WTC11 (cell line): ENCODE results near the gene LYPD6. TPM values are rescaled to one million over a fixed set of nuclear protein-coding genes. Genes with fewer than 3 reads are reported as not detected.

Source experiments
- ATAC-seq: fragments of 200-7000 bp; cut with Tn5 transposase; 2 replicates; pipeline ENCODE4 v1.10.0; 2021; ENCODE audit warnings: mild to moderate bottlenecking, moderate library complexity
- CTCF ChIA-PET: fragments of 300-600 bp; sonication (Branson Sonifier 250); formaldehyde crosslinking; loops from one replicate; lab custom pipeline; 2021; ENCODE audit warnings: antibody characterized with exemption; lab: Charles Lee
- POLR2A ChIA-PET: fragments of 350-600 bp; sonication (Branson Sonifier 250); formaldehyde crosslinking; loops from one replicate; lab custom pipeline; 2021; ENCODE audit warnings: antibody characterized with exemption; lab: Charles Lee
- DNase-seq: peaks from one replicate; pipeline ENCODE4 v3.0.0; 2021; ENCODE audit warnings: low spot score
- H3K27ac Mint-ChIP-seq: 2 replicates; pipeline ENCODE4 v1.8.0; 2021; ENCODE audit warnings: mixed read lengths
- H3K27me3 Mint-ChIP-seq: 2 replicates; pipeline ENCODE4 v1.8.0; 2021; ENCODE audit warnings: low read depth, mild to moderate bottlenecking, moderate library complexity, mixed read lengths
- H3K36me3 Mint-ChIP-seq: 2 replicates; pipeline ENCODE4 v1.8.0; 2021; ENCODE audit warnings: mixed read lengths
- H3K4me1 Mint-ChIP-seq: 2 replicates; pipeline ENCODE4 v1.8.0; 2022; ENCODE audit warnings: mixed read lengths
- H3K4me3 Mint-ChIP-seq: 2 replicates; pipeline ENCODE4 v1.8.0; 2021; ENCODE audit warnings: mild to moderate bottlenecking, moderate library complexity, mixed read lengths
- H3K9me3 Mint-ChIP-seq: 2 replicates; pipeline ENCODE4 v1.8.0; 2021; ENCODE audit warnings: mixed read lengths
- AFF4 ChIP-seq: sonication (generic); formaldehyde crosslinking; IDR thresholded peaks from 2 replicates; pipeline ENCODE4 v1.8.1; 2023; ENCODE audit warnings: mild to moderate bottlenecking, missing genetic modification reagents, borderline replicate concordance
- ARID4B ChIP-seq: sonication (generic); formaldehyde crosslinking; IDR thresholded peaks from 2 replicates; pipeline ENCODE4 v1.8.0; 2023; ENCODE audit warnings: missing genetic modification reagents, mild to moderate bottlenecking, borderline replicate concordance
- E2F1 ChIP-seq: sonication (generic); formaldehyde crosslinking; IDR thresholded peaks from 2 replicates; pipeline ENCODE4 v1.8.0; 2022; ENCODE audit warnings: mild to moderate bottlenecking, missing genetic modification reagents
- GABPB1 ChIP-seq: sonication (generic); formaldehyde crosslinking; IDR thresholded peaks from 2 replicates; pipeline ENCODE4 v1.8.1; 2023; ENCODE audit warnings: mild to moderate bottlenecking, missing genetic modification reagents
- HMGA2 ChIP-seq: fragments of 250-450 bp; sonication (Bioruptor Pico); IDR thresholded peaks from 2 replicates; pipeline ENCODE4 v1.4.0; 2021; ENCODE audit warnings: mild to moderate bottlenecking, moderate library complexity
- IRF2 ChIP-seq: sonication (generic); formaldehyde crosslinking; IDR thresholded peaks from 2 replicates; pipeline ENCODE4 v1.8.0; 2022; ENCODE audit warnings: low read depth, missing genetic modification reagents, borderline replicate concordance
- MXD4 ChIP-seq: fragments of 250-450 bp; sonication (Bioruptor Pico); IDR thresholded peaks from 2 replicates; pipeline ENCODE4 v1.8.0; 2021; ENCODE audit warnings: mild to moderate bottlenecking, moderate library complexity, borderline replicate concordance
- MYBL2 ChIP-seq: sonication (generic); formaldehyde crosslinking; IDR thresholded peaks from 2 replicates; pipeline ENCODE4 v1.8.1; 2023; ENCODE audit warnings: mild to moderate bottlenecking, moderate library complexity, missing genetic modification reagents
- OVOL2 ChIP-seq: fragments of 250-450 bp; sonication (Bioruptor Pico); IDR thresholded peaks from 2 replicates; pipeline ENCODE4 v1.9.0; 2021; ENCODE audit warnings: mild to moderate bottlenecking, borderline replicate concordance
- RELA ChIP-seq: sonication (generic); formaldehyde crosslinking; IDR thresholded peaks from 2 replicates; pipeline ENCODE4 v1.8.1; 2022; ENCODE audit warnings: missing genetic modification reagents, mild to moderate bottlenecking, borderline replicate concordance
- USF1 ChIP-seq: sonication (generic); formaldehyde crosslinking; IDR thresholded peaks from 2 replicates; pipeline ENCODE4 v1.8.0; 2022; ENCODE audit warnings: mild to moderate bottlenecking, missing genetic modification reagents
- ZBTB21 ChIP-seq: sonication (generic); formaldehyde crosslinking; IDR thresholded peaks from 2 replicates; pipeline ENCODE4 v1.8.1; 2023; ENCODE audit warnings: mild to moderate bottlenecking, missing genetic modification reagents, borderline replicate concordance
- ZNF219 ChIP-seq: sonication (generic); formaldehyde crosslinking; IDR thresholded peaks from 2 replicates; pipeline ENCODE4 v1.8.0; 2023; ENCODE audit warnings: missing genetic modification reagents, mild to moderate bottlenecking, borderline replicate concordance
- ZNF281 ChIP-seq: sonication (generic); formaldehyde crosslinking; IDR thresholded peaks from 2 replicates; pipeline ENCODE4 v1.8.0; 2023; ENCODE audit warnings: mild to moderate bottlenecking, missing genetic modification reagents
- ZNF416 ChIP-seq: fragments of 250-450 bp; sonication (Bioruptor Pico); IDR thresholded peaks from 2 replicates; pipeline ENCODE4 v1.9.0; 2021; ENCODE audit warnings: mild to moderate bottlenecking, inconsistent platforms
- total RNA-seq: library from RNA; stranded (reverse); gene quantifications from 3 replicates; pipeline ENCODE4 v1.2.3, GENCODE V29; 2021
- TF ChIP-seq, protein P1 (sequence below): fragments of 250-450 bp; sonication (Bioruptor Pico); IDR thresholded peaks from 2 replicates; pipeline ENCODE4 v1.9.0; 2021; ENCODE audit warnings: mild to moderate bottlenecking
- TF ChIP-seq, protein P2 (sequence below): sonication (generic); formaldehyde crosslinking; IDR thresholded peaks from 2 replicates; pipeline ENCODE4 v1.8.1; 2023; ENCODE audit warnings: mild to moderate bottlenecking, missing genetic modification reagents

The LYPD6 gene
- total RNA-seq, 1 experiment from 2014 or later: 4.8 TPM

GRCh38 chr2:149490296-149490695, 159.9 kb downstream of the LYPD6 start (continued):
- TF ChIP-seq ZNF219: no peak
- TF ChIP-seq ZNF281 (CRISPR knock-in tag): no peak
- TF ChIP-seq, protein P1, sequence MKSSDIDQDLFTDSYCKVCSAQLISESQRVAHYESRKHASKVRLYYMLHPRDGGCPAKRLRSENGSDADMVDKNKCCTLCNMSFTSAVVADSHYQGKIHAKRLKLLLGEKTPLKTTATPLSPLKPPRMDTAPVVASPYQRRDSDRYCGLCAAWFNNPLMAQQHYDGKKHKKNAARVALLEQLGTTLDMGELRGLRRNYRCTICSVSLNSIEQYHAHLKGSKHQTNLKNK: no peak
- no peak for TF ChIP-seq OVOL2 (CRISPR knock-in tag)
- TF ChIP-seq MXD4 (CRISPR knock-in tag): no peak
- TF ChIP-seq IRF2 (CRISPR knock-in tag): no peak
- no peak for TF ChIP-seq USF1 (CRISPR knock-in tag)
- no peak for TF ChIP-seq ZBTB21 (CRISPR knock-in tag)
- TF ChIP-seq ZNF416 (CRISPR knock-in tag): no peak
- TF ChIP-seq, all 79 proteins: peak for 0

DNA sequence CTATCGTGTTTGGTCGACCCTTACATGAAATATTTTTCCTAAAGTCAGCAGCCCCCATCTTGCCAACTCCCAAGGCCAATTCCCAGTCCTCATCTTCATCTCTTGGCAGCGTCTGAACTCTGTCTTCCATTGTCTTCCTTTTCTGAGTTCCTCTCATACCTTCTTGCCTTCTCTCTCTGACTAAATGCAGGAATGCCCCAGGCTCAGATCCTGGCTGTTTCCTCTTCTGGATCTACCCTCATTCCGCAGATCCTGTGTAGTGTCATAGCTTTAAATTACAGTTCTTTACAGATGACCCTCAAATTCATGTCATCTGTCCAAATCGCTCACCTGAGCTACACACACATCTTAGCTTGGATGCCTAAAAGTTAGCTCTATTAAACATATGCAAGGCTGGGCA, 162.5 kb downstream of the LYPD6 start:
- ChIA-PET CTCF (no interaction called here), POLR2A (no interaction called here)
- Mint-ChIP-seq H3K27ac (peak overlapping the region; percentile 1; the same call in 1 of the 2 replicates), H3K36me3 (no peaks in the 10 kb centered on the region), H3K4me3 (no peak overlapping the region), H3K9me3 (0 out of 2 replicates have a peak, but pooled peaks cover 3% of the 10 kb centered on the region), H3K27me3 (no peaks in the 10 kb centered on the region; the same call in 1 of the 2 replicates), H3K4me1 (peaks cover 31% of the 10 kb centered on the region)
- ATAC-seq (peak; percentile 54; the same call in 1 of the 2 replicates), DNase-seq (no peak)
- TF ChIP-seq E2F1 (CRISPR knock-in tag) (no peak), ARID4B (CRISPR knock-in tag) (no peak), GABPB1 (CRISPR knock-in tag) (no peak), ZNF281 (CRISPR knock-in tag) (no peak), HMGA2 (CRISPR knock-in tag) (no peak), MYBL2 (CRISPR knock-in tag) (no peak), AFF4 (CRISPR knock-in tag) (no peak), RELA (no peak), ZNF219 (no peak)
- TF ChIP-seq, protein P2, sequence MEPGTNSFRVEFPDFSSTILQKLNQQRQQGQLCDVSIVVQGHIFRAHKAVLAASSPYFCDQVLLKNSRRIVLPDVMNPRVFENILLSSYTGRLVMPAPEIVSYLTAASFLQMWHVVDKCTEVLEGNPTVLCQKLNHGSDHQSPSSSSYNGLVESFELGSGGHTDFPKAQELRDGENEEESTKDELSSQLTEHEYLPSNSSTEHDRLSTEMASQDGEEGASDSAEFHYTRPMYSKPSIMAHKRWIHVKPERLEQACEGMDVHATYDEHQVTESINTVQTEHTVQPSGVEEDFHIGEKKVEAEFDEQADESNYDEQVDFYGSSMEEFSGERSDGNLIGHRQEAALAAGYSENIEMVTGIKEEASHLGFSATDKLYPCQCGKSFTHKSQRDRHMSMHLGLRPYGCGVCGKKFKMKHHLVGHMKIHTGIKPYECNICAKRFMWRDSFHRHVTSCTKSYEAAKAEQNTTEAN (CRISPR knock-in tag): no peak
